Measurements from ENCODE around the gene CCDC27. TPM values are rescaled to one million over a fixed set of nuclear protein-coding genes. Genes with fewer than 3 reads are reported as not detected.
A peak's percentile ranks its signal among the peaks of the same experiment; 100 is the strongest.
"Not testable (repeated sequence)": the region's sequence is repeated elsewhere in the genome, so short reads cannot be mapped to it uniquely, and the experiment has no call there.

Gene CCDC27
- total RNA-seq, 6 experiments from 2014 or later = not detected

- intact Hi-C loops (cut with DNase I) = no loop called here
- no CpG with 5 or more reads among the region's 73 CpGs for WGBS (ENCODE audit: insufficient coverage, low coverage, low lambda C conversion rate, missing lambda C conversion rate)
- Histone ChIP-seq H3K36me3 (peaks cover 0 to 7% (median 3%) of the 10 kb centered on the region in 4 donors), H3K27me3 (no peaks in the 10 kb centered on the region), H3K9me3 (no peaks in the 10 kb centered on the region), H3K4me3 (peak overlapping the region; percentile 82 to 94 (median 90)), H3K4me1 (peaks cover 0 to 17% (median 0%) of the 10 kb centered on the region in 4 donors), H3K27ac (no peak overlapping the region)
- TF ChIP-seq POLR2A (IDR thresholded peaks at IDR 0.05) = no peak
- TF ChIP-seq, protein P1, sequence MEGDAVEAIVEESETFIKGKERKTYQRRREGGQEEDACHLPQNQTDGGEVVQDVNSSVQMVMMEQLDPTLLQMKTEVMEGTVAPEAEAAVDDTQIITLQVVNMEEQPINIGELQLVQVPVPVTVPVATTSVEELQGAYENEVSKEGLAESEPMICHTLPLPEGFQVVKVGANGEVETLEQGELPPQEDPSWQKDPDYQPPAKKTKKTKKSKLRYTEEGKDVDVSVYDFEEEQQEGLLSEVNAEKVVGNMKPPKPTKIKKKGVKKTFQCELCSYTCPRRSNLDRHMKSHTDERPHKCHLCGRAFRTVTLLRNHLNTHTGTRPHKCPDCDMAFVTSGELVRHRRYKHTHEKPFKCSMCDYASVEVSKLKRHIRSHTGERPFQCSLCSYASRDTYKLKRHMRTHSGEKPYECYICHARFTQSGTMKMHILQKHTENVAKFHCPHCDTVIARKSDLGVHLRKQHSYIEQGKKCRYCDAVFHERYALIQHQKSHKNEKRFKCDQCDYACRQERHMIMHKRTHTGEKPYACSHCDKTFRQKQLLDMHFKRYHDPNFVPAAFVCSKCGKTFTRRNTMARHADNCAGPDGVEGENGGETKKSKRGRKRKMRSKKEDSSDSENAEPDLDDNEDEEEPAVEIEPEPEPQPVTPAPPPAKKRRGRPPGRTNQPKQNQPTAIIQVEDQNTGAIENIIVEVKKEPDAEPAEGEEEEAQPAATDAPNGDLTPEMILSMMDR (IDR thresholded peaks at IDR 0.05) = no peak
- peak; percentile 99 for ATAC-seq
- peak; percentile 92 to 94 (median 93) for DNase-seq
These were observed 5.3 kb upstream of the CCDC27 start for GRCh38 chr1:3746830-3747521.

DNA sequence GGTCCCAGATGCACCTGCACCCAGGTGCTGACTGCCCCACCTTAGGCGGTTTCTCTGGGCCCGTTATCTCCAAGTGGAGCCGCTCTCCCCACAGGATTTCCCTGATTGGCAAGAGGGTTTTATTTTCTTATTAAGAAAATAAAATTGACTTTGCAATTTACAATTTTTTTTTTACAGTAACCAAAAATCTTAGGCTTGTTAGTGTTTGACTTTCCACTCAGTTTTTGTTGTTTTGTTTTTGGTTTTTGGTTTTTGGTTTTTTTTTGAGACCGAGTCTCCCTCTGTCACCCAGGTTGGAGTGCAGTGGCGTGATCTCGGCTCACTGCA lies 4.8 kb upstream of the CCDC27 start:
- 30% methylated on average over 5 of the region's 6 CpGs for WGBS (ENCODE audit: insufficient coverage, low coverage, low lambda C conversion rate, missing lambda C conversion rate)
- DNase-seq = no peak

DNA sequence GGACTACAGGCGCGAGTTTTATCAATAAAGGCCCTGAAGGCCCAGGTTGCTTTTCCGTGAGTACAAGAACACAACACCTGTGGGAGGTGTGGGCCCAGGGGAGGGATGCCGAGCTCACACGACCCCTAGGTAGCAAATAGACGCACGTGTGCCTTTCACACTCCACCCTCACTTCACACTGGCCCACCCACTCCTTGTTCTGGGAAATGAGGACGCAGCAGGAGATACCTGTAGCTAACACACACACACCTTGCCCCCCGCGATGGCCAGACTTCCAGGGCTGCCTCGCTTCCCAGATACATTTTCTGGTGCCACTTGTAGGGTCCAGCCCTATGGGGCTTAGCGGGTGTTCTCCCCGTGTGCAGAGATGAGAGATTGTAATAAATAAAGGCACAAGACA lies 4.3 kb upstream of the CCDC27 start:
- intact Hi-C loops (cut with DNase I) = no loop called here
- DNase-seq = no peak
- no peaks in the 10 kb centered on the region for H3K27me3 ChIP-seq
- H3K36me3 ChIP-seq = no peaks in the 10 kb centered on the region
- peaks cover 0 to 17% (median 0%) of the 10 kb centered on the region in 4 donors for H3K4me1 ChIP-seq
- peak overlapping the region in 1 of 3 donors; percentile 90 for H3K4me3 ChIP-seq
- H3K9me3 ChIP-seq = no peaks in the 10 kb centered on the region
- TF ChIP-seq POLR2A (IDR thresholded peaks at IDR 0.05) = no peak
- TF ChIP-seq, protein P1 (IDR thresholded peaks at IDR 0.05) = no peak
- no peak overlapping the region for H3K27ac ChIP-seq
- no peak for ATAC-seq
- 71% methylated on average over 8 of the region's 13 CpGs for WGBS (ENCODE audit: insufficient coverage, low coverage, low lambda C conversion rate, missing lambda C conversion rate)

More for the DNA sequence above, 4.8 kb upstream of the CCDC27 start:
- TF ChIP-seq, protein P1 (IDR thresholded peaks at IDR 0.05) = no peak
- no peak for TF ChIP-seq POLR2A (IDR thresholded peaks at IDR 0.05)
- peak overlapping the region; percentile 82 to 94 (median 90) for H3K4me3 ChIP-seq
- H3K4me1 ChIP-seq = peaks cover 0 to 17% (median 0%) of the 10 kb centered on the region in 4 donors
- ATAC-seq = no peak
- H3K9me3 ChIP-seq = no peaks in the 10 kb centered on the region
- no peak overlapping the region for H3K27ac ChIP-seq
- peaks cover 0 to 3% (median 1%) of the 10 kb centered on the region in 4 donors for H3K36me3 ChIP-seq
- intact Hi-C loops (cut with DNase I) = no loop called here
- no peaks in the 10 kb centered on the region for H3K27me3 ChIP-seq

DNA sequence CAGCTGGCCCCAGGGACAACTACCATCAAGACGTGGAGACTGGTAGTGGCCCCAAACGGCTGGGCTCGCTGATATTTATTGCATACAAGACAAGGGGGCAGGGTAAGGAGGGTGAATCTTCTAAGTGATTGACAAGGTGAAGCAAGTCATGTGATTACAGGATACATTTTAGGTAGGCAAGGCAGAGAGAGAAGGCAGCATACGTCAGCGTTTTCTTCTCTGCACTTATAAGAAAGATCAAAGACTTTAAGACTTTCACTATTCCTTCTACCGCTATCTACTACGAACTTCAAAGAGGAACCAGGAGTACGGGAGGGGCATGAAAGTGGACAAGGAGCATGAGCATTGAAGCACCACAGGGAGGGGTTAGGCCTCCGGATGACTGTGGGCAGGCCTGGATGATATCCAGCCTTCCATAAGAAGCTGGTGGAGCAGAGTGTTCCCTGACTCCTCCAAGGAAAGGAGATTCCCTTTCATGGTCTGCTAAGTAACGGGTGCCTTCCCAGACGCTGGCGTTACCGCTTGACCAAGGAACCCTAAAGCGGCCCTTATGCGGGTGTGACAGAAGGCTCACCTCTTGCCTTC lies 3.8 kb upstream of the CCDC27 start:
- H3K4me3 ChIP-seq; ATAC-seq; H3K9me3 ChIP-seq; H3K27ac ChIP-seq; H3K27me3 ChIP-seq; intact Hi-C loops (cut with DNase I); DNase-seq; H3K36me3 ChIP-seq: not testable (repeated sequence)
- WGBS (ENCODE audit: insufficient coverage, low coverage, low lambda C conversion rate, missing lambda C conversion rate) = 82% methylated on average over 14 of the region's 15 CpGs
- peaks cover 0 to 17% (median 0%) of the 10 kb centered on the region in 4 donors for H3K4me1 ChIP-seq

GRCh38 chr1:3749512-3749911 lies 2.7 kb upstream of the CCDC27 start:
- Histone ChIP-seq H3K27ac (no peak overlapping the region), H3K36me3 (no peaks in the 10 kb centered on the region), H3K9me3 (no peaks in the 10 kb centered on the region), H3K4me3 (no peak overlapping the region), H3K27me3 (no peaks in the 10 kb centered on the region), H3K4me1 (peaks cover 0 to 17% (median 0%) of the 10 kb centered on the region in 4 donors)
- TF ChIP-seq, protein P1 (IDR thresholded peaks at IDR 0.05) = no peak
- TF ChIP-seq POLR2A (IDR thresholded peaks at IDR 0.05) = no peak
- WGBS (ENCODE audit: insufficient coverage, low coverage, low lambda C conversion rate, missing lambda C conversion rate) = 53% methylated on average over 5 of the region's 5 CpGs
- DNase-seq (no peak), ATAC-seq (no peak)
- intact Hi-C loops (cut with DNase I) = no loop called here

All from right lobe of liver (tissue), 6 donors.